ENCODE measurements around the gene SLC16A6.
"Not testable (repeated sequence)": the region's sequence is repeated elsewhere in the genome, so short reads cannot be mapped to it uniquely, and the experiment has no call there.

GRCh38 chr17:68259648-68259951 lies 31.3 kb downstream of the SLC16A6 start:
- TF ChIP-seq EZH2phosphoT487 (IDR thresholded peaks at IDR 0.05; ENCODE audit: low read length); CTCF (IDR thresholded peaks at IDR 0.05; ENCODE audit: low read length); EZH2 (optimal IDR thresholded peaks at IDR 0.05; ENCODE audit: low read depth, low read length): not testable (repeated sequence)

Measured in MM.1S (cell line).